Vagina (tissue), 2 donors: ENCODE results near the gene DPYD.

Source experiments
- POLR2A ChIP-seq, 2 donors: fragments of 450-650 bp; IDR thresholded peaks; one replicate each; pipeline ENCODE4 v1.6.1; 2017; ENCODE audit warnings: antibody characterized with exemption in 2 of 2, mild to moderate bottlenecking in 2 of 2, moderate library complexity in 2 of 2
- POLR2AphosphoS5 ChIP-seq, 2 donors: sonication (generic); formaldehyde crosslinking; IDR thresholded peaks; one replicate each; pipeline ENCODE4 v1.9.0; 2017; ENCODE audit warnings: antibody characterized with exemption in 2 of 2, mild to moderate bottlenecking in 2 of 2, low read depth in 1 of 2; ENCODE audit not compliant: insufficient read depth in 1 of 2
- TF ChIP-seq, protein P1 (sequence below), 3 experiments: fragments of 450-650 bp in 2 of 3; fragments of 200-600 bp in 1 of 3; sonication (generic) in 1 of 3; IDR thresholded peaks; one replicate each; pipeline ENCODE4 v1.5.1; 2017 to 2019; ENCODE audit warnings: antibody characterized with exemption in 3 of 3, mild to moderate bottlenecking in 2 of 3, moderate library complexity in 2 of 3

DNA sequence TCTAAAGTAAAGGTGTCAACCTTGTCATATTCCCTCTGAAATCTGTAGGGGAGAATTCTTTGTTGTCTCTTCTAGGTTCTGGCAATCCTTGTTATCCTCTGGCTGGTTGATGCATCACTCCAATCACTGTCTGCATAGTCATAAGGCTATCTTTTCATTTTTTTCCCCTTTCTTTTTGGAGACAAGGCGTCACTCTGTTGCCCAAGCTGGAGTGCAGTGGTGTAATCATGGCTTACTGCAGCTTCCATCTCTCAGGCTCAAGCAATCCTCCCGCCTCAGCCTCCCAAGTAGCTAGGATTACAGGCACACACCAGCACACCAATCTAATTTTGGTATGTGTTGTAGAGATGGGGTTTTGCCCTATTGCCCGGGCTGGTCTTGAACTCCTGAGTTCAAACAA is 12.9 kb downstream of the DPYD start:
- TF ChIP-seq, protein P1, sequence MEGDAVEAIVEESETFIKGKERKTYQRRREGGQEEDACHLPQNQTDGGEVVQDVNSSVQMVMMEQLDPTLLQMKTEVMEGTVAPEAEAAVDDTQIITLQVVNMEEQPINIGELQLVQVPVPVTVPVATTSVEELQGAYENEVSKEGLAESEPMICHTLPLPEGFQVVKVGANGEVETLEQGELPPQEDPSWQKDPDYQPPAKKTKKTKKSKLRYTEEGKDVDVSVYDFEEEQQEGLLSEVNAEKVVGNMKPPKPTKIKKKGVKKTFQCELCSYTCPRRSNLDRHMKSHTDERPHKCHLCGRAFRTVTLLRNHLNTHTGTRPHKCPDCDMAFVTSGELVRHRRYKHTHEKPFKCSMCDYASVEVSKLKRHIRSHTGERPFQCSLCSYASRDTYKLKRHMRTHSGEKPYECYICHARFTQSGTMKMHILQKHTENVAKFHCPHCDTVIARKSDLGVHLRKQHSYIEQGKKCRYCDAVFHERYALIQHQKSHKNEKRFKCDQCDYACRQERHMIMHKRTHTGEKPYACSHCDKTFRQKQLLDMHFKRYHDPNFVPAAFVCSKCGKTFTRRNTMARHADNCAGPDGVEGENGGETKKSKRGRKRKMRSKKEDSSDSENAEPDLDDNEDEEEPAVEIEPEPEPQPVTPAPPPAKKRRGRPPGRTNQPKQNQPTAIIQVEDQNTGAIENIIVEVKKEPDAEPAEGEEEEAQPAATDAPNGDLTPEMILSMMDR (IDR thresholded peaks at IDR 0.05) = no peak
- TF ChIP-seq POLR2A (IDR thresholded peaks at IDR 0.05) = no peak
- no peak for TF ChIP-seq POLR2AphosphoS5 (IDR thresholded peaks at IDR 0.05; ENCODE audit: insufficient read depth in 1 of 2, low read depth in 1 of 2)
